H1 (cell line): ENCODE measurements around the gene IFNA17.

Source experiments
- EGR1 ChIP-seq: IDR thresholded peaks from 2 replicates; pipeline ENCODE4 v1.6.1; 2011; ENCODE audit warnings: low read depth, low read length, borderline replicate concordance
- EZH2 ChIP-seq: fragments of 200-600 bp; sonication (generic); IDR thresholded peaks from 2 replicates; pipeline ENCODE4 v1.7.1; 2012; ENCODE audit warnings: low read depth, mild to moderate bottlenecking, moderate library complexity, low read length, inconsistent platforms; ENCODE audit not compliant: severe bottlenecking
- GABPA ChIP-seq: IDR thresholded peaks from 2 replicates; pipeline ENCODE4 v1.6.1; 2011; ENCODE audit warnings: mild to moderate bottlenecking, low read length, moderate library complexity, borderline replicate concordance; ENCODE audit not compliant: insufficient read depth
- POLR2A ChIP-seq, 2 experiments: IDR thresholded peaks; 1 replicate in 1 of 2; 2 replicates in 1 of 2; pipeline ENCODE4 v1.6.1; 2011; ENCODE audit warnings: low read depth in 2 of 2, low read length in 2 of 2, mild to moderate bottlenecking in 2 of 2; ENCODE audit errors: control extremely low read depth in 1 of 2
- RAD21 ChIP-seq, 2 experiments: IDR thresholded peaks in 1 of 2; conservative IDR thresholded peaks in 1 of 2; 2 replicates each; pipeline ENCODE4 v1.6.1; 2011; ENCODE audit warnings: low read depth in 2 of 2, low read length in 2 of 2, improper control_type of control experiment in 1 of 2, inconsistent platforms in 1 of 2, mild to moderate bottlenecking in 1 of 2, moderate library complexity in 1 of 2
- SP1 ChIP-seq: IDR thresholded peaks from 2 replicates; pipeline ENCODE4 v1.6.1; 2011; ENCODE audit warnings: low read depth, low read length
- SP2 ChIP-seq: IDR thresholded peaks from 2 replicates; pipeline ENCODE4 v1.6.1; 2012; ENCODE audit warnings: mild to moderate bottlenecking, low read length, inconsistent platforms
- TBP ChIP-seq: IDR thresholded peaks from 2 replicates; pipeline ENCODE4 v1.6.1; 2011; ENCODE audit warnings: low read depth, low read length, improper control_type of control experiment
- TF ChIP-seq, protein P1 (sequence below), 3 experiments: IDR thresholded peaks; 1 replicate in 2 of 3; 2 replicates in 1 of 3; pipeline versions ENCODE4 v1.5.1 to v1.6.1; 2011; ENCODE audit warnings: low read length in 3 of 3, mild to moderate bottlenecking in 3 of 3, inconsistent platforms in 2 of 3, low read depth in 1 of 3, moderate library complexity in 1 of 3; ENCODE audit not compliant: insufficient read depth in 1 of 3; ENCODE audit errors: control extremely low read depth in 1 of 3
- TF ChIP-seq, protein P2 (sequence below): IDR thresholded peaks from 2 replicates; pipeline ENCODE4 v1.6.1; 2012; ENCODE audit warnings: low read length, inconsistent platforms

DNA sequence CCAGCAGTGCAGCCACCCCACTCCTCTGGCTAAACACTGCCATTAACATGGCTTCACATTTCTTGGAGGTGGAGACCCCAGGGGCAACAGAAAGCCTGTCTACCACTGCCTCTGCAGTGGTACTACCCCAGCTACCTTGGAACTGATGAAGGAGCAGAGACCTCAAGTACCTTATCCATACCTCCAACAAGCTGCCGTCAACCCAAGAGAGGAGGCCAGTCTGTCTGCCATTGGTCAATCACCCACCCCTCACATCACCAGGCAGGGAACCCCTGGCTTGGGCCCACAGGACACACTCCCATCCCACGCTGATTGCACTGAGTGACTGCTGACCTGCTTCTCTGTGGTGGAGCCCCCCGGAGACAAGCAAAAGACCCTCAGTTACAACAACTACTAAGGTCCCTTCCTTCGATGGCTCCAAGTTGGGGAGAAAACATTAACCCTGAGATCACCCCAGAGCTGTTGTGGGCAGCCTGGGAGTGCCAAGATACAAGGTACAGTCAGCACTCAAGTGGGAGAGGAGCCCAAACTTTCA, 6.2 kb upstream of the IFNA17 start:
- TF ChIP-seq EZH2 (no peak), SP1 (no peak), POLR2A (IDR thresholded peaks at IDR 0.05; ENCODE audit: control extremely low read depth in 1 of 2, low read depth in 2 of 2, low read length in 2 of 2) (no peak), RAD21 (IDR thresholded peaks at IDR 0.05 in 1 of 2, conservative IDR thresholded peaks at IDR 0.05 in 1 of 2; ENCODE audit: low read depth in 2 of 2, low read length in 2 of 2) (no peak), EGR1 (no peak), GABPA (no peak), TBP (no peak), SP2 (no peak)
- TF ChIP-seq, protein P1, sequence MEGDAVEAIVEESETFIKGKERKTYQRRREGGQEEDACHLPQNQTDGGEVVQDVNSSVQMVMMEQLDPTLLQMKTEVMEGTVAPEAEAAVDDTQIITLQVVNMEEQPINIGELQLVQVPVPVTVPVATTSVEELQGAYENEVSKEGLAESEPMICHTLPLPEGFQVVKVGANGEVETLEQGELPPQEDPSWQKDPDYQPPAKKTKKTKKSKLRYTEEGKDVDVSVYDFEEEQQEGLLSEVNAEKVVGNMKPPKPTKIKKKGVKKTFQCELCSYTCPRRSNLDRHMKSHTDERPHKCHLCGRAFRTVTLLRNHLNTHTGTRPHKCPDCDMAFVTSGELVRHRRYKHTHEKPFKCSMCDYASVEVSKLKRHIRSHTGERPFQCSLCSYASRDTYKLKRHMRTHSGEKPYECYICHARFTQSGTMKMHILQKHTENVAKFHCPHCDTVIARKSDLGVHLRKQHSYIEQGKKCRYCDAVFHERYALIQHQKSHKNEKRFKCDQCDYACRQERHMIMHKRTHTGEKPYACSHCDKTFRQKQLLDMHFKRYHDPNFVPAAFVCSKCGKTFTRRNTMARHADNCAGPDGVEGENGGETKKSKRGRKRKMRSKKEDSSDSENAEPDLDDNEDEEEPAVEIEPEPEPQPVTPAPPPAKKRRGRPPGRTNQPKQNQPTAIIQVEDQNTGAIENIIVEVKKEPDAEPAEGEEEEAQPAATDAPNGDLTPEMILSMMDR (IDR thresholded peaks at IDR 0.05; ENCODE audit: control extremely low read depth in 1 of 3, insufficient read depth in 1 of 3, low read depth in 1 of 3, low read length in 3 of 3), result no peak
- TF ChIP-seq, protein P2, sequence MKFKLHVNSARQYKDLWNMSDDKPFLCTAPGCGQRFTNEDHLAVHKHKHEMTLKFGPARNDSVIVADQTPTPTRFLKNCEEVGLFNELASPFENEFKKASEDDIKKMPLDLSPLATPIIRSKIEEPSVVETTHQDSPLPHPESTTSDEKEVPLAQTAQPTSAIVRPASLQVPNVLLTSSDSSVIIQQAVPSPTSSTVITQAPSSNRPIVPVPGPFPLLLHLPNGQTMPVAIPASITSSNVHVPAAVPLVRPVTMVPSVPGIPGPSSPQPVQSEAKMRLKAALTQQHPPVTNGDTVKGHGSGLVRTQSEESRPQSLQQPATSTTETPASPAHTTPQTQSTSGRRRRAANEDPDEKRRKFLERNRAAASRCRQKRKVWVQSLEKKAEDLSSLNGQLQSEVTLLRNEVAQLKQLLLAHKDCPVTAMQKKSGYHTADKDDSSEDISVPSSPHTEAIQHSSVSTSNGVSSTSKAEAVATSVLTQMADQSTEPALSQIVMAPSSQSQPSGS, result no peak
